Activated T-cell treated with anti-CD3 and anti-CD28 coated beads, Interleukin-2, amount 50 U/mL, for 48 hours (primary cell): Measurements from ENCODE around the gene ATP2C2.
"Not testable (repeated sequence)": the region's sequence is repeated elsewhere in the genome, so short reads cannot be mapped to it uniquely, and the experiment has no call there.

Experiments used
- DNase-seq, 2 experiments: peaks; one replicate each; pipeline ENCODE4 v3.0.0-alpha.2; 2020

The ATP2C2 gene

GRCh38 chr16:84340325-84341040 is 27.9 kb upstream of the ATP2C2 start:
- DNase-seq: no peak

GRCh38 chr16:84341528-84342295 is 26.6 kb upstream of the ATP2C2 start:
- DNase-seq: no peak

- DNase-seq: not testable (repeated sequence)
These were observed 24.5 kb upstream of the ATP2C2 start for GRCh38 chr16:84343800-84344199.

GRCh38 chr16:84344781-84345180 is 23.6 kb upstream of the ATP2C2 start:
- DNase-seq: no peak

- DNase-seq: no peak
These were observed 21.2 kb upstream of the ATP2C2 start for GRCh38 chr16:84347161-84347560.

- DNase-seq: no peak
These were observed 19.9 kb upstream of the ATP2C2 start for GRCh38 chr16:84348386-84348888.

DNA sequence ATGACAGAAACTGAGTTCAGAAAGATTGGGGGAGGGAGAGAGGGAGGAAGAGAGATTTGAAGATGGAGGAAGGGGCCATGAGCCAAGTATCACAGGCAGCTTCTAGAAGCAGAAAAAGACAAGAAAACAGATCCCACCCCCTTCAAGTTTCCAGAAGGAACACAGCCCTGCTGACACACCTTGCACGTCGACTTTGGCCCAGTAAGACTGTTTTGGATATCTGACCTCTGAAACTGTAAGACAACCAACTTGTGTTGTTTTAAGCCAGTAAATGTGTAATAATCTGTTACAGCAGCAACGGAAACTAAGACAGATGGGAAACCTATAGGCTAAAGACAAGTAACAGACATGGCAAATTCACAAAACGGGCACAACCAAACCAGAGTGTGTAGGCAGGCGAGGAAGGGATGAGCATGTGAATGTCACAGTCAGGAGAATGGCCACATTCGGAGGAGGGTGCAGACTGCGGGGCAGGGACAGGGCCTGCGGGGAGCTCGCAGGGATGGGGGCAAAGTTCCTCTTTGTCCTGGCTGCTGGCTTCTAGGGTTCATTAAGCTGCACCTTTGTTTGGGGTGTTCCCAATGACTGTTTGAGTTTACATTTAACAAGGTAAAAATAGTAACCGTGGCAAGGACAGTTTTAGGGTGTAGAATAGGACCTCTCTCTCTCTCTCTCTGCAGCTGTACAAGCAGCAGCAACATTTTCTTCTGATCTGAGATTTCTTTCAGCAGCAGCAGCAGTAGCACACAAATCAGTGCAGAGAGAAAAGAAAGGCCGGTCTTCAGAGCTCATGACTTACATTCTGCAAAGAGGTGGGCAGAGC is 18.3 kb upstream of the ATP2C2 start:
- no peak for DNase-seq

- DNase-seq: no peak
These were observed 17.5 kb upstream of the ATP2C2 start for GRCh38 chr16:84350685-84351400.

DNA sequence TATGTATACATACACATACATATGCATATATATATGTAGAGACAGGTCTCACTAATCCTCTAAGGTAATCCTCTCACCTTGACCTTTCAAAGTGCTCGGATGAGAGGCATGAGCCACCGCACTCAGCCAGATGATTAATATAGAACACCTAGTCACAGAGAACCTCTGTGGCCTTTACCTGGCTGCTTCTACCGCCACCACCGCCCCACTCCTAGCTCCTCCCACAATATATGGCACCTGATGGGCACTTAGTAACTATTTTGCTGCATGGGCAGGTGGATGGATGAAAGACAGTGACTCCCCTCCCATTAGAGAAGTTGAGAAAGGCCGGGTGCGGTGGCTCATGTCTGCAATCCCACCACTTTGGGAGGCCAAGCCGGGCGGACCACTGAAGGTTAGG is 16.7 kb upstream of the ATP2C2 start:
- no peak for DNase-seq

GRCh38 chr16:84354306-84354705 is 14.0 kb upstream of the ATP2C2 start:
- DNase-seq: no peak

- no peak for DNase-seq
These were observed 13.2 kb upstream of the ATP2C2 start for GRCh38 chr16:84355149-84355548.

DNA sequence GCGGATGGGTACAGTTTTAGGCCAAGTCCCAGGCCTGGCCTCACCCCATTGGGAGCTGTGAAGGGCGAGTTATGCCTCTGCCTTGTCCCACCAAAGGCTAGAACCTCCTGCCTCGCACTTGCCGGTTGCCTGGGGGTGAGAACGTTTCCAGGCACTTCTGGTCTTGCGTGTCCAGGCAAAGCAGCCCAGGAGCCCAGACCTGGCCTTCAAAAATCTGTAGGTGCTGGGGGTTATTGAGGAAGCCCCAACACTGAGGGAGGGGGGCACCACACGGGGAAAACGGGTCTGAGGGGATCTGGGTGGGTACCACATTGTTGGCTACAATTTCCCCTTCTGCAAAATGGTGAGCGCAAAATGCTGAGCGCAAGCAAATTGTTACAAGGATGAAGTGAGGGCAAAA is 12.2 kb upstream of the ATP2C2 start:
- DNase-seq: no peak

DNA sequence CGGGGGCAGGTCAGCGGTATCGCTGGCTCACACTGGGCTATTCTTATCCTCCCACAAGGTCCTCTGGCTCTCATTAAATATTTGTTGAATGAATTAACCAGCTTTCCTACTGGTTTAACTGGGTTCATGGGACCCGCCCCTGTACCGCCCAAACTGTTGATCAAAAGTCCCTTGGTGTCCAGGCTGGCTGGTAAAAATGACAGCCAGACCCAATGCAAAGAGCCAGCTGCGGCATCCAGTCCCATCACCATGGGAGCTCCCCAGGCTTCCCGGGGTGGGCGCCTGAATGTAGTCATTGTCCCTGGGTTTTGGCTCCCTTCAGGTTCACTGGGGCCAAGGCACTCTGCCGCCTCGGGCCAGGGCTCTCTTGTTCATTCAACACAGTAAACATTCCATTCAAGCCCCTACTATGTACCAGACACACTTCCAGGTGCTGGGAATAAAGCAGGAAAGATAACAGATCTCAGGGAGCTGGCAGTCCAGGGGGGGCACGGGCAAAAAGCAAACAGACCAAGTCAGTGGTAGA is 11.7 kb upstream of the ATP2C2 start:
- DNase-seq: no peak

GRCh38 chr16:84357191-84357651 is 11.1 kb upstream of the ATP2C2 start:
- peak; percentile 34 to 35 for DNase-seq

- DNase-seq: no peak
These were observed 9.6 kb upstream of the ATP2C2 start for GRCh38 chr16:84358601-84359295.

DNA sequence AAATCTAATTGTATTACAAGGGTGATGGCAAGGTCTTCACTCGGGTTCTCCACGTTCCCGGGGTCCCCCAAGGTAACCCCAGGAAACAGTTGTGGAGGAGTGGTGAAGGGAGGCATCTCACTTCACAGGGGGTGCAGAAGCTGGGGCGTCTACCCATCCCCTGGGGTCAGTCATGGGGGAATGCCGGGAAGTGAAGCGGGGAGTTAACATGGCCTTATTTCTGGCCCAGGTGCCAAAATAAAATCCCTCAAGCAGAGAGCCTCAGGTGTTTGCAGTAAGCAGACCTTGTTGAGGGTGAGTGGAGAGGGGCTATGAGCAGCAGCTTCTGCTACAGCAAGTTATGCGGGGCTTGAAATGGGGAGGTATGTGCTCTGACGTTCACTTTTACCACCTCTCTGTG is 9.0 kb upstream of the ATP2C2 start:
- no peak for DNase-seq

DNA sequence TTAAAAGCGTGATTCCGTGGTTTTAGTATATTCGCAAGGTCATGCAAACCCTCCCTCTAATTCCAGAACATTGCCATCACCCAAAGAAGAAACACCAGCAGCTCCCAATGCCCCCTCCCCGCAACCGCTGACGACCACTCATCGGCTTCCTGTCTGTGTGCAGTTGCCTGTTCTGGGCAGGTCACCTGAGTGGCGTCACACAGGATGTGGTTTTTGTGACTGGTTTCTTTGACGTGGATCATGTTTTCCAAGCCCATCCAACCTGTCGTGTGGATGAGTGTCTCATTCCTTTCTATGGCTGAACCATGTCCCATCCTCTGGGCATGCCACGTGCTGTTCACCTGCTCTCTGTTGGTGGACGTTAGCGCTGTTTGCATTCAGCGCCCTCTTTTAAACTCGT is 8.2 kb upstream of the ATP2C2 start:
- DNase-seq: peak; percentile 65 to 72

DNA sequence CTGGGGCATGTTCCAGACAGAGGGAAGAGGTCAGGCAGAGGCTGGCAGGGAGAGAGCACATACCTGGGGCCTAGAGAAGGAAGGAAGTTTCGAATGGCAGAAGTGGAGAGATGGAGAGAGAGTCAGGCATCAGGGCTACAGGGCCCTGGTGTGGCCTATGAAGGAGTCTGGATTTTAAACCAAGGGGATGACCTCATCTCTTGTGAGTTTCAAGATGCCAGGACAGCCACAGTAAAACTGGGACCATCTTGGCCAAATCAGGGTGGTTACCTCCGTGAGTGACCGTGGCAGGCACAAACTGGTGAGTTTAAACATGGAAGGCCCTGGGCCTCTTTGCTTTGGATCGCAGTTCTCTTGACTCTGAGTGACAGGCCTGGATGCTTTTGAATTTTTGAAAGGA is 7.6 kb upstream of the ATP2C2 start:
- no peak for DNase-seq

- DNase-seq: no peak
These were observed 6.8 kb upstream of the ATP2C2 start for GRCh38 chr16:84361546-84361945.

- no peak for DNase-seq
These were observed 5.8 kb upstream of the ATP2C2 start for GRCh38 chr16:84362471-84362941.

DNA sequence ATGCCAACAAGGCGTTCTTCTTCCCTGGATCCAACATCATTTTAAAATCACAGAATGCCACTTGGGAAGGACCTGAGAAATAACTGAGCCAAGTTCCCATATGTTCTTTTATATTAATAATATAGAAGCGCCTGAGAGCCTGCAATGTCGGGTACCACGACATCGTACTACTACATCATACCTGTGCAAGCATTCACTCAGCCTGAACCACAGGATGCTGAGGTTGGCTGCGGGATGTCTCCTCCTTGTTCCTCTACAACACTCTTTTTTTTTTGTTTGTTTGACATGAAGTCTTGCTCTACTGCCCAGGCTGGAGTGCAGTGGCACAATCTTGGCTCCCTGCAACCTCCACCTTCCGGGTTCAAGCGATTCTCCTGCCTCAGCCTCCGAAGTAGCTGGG is 2.1 kb upstream of the ATP2C2 start:
- no peak for DNase-seq

- DNase-seq: no peak
These were observed 1.0 kb upstream of the ATP2C2 start for GRCh38 chr16:84367297-84367680.
